ENCODE measurements around the gene FKBP5. TPM values are rescaled to one million over a fixed set of nuclear protein-coding genes. Genes with fewer than 3 reads are reported as not detected.
A peak's percentile ranks its signal among the peaks of the same experiment; 100 is the strongest.

FKBP5 gene
- total and polyA plus RNA-seq, 2 of the 4 experiments (the other 2 are of a cell fraction): 6.8 to 7.0 TPM

- no peak for TF ChIP-seq SMC3 (IDR thresholded peaks at IDR 0.05; ENCODE audit: low read depth, low read length)
- TF ChIP-seq MAZ (IDR thresholded peaks at IDR 0.05; ENCODE audit: borderline replicate concordance, low read depth, low read length): no peak
- TF ChIP-seq, protein P1, sequence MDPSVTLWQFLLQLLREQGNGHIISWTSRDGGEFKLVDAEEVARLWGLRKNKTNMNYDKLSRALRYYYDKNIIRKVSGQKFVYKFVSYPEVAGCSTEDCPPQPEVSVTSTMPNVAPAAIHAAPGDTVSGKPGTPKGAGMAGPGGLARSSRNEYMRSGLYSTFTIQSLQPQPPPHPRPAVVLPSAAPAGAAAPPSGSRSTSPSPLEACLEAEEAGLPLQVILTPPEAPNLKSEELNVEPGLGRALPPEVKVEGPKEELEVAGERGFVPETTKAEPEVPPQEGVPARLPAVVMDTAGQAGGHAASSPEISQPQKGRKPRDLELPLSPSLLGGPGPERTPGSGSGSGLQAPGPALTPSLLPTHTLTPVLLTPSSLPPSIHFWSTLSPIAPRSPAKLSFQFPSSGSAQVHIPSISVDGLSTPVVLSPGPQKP (IDR thresholded peaks at IDR 0.05; ENCODE audit: borderline replicate concordance, low read depth, low read length): no peak
- no peak for TF ChIP-seq CEBPB (IDR thresholded peaks at IDR 0.05; ENCODE audit: low read depth, low read length)
- TF ChIP-seq RCOR1 (IDR thresholded peaks at IDR 0.05; ENCODE audit: insufficient replicate concordance, low read length): no peak
- TF ChIP-seq NFE2L2 (IDR thresholded peaks at IDR 0.05; ENCODE audit: low read depth, low read length): no peak
- TF ChIP-seq BHLHE40 (IDR thresholded peaks at IDR 0.05; ENCODE audit: low read depth, low read length): no peak
- TF ChIP-seq, protein P2, sequence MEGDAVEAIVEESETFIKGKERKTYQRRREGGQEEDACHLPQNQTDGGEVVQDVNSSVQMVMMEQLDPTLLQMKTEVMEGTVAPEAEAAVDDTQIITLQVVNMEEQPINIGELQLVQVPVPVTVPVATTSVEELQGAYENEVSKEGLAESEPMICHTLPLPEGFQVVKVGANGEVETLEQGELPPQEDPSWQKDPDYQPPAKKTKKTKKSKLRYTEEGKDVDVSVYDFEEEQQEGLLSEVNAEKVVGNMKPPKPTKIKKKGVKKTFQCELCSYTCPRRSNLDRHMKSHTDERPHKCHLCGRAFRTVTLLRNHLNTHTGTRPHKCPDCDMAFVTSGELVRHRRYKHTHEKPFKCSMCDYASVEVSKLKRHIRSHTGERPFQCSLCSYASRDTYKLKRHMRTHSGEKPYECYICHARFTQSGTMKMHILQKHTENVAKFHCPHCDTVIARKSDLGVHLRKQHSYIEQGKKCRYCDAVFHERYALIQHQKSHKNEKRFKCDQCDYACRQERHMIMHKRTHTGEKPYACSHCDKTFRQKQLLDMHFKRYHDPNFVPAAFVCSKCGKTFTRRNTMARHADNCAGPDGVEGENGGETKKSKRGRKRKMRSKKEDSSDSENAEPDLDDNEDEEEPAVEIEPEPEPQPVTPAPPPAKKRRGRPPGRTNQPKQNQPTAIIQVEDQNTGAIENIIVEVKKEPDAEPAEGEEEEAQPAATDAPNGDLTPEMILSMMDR (conservative IDR thresholded peaks at IDR 0.05; ENCODE audit: low read depth, low read length): no peak
- TF ChIP-seq MAFK (IDR thresholded peaks at IDR 0.05; ENCODE audit: low read depth, low read length): no peak
- no peak for TF ChIP-seq RFX5 (IDR thresholded peaks at IDR 0.05; ENCODE audit: low read depth, low read length)
- TF ChIP-seq CHD1 (IDR thresholded peaks at IDR 0.05; ENCODE audit: low read depth, low read length): no peak
- TF ChIP-seq POLR2A (IDR thresholded peaks at IDR 0.05; ENCODE audit: low read depth, low read length): no peak
- Histone ChIP-seq H3K9me1 (ENCODE audit: insufficient read depth, low read length) (peaks cover 10% of the 10 kb centered on the region), H3K4me2 (ENCODE audit: low read depth, low read length) (no peak overlapping the region), H3K36me3 (ENCODE audit: control insufficient read depth, insufficient read depth, low read length) (no peaks in the 10 kb centered on the region), H2BK120ac (ENCODE audit: low read depth, low read length) (no peak overlapping the region), H3K18ac (ENCODE audit: low read depth, low read length) (no peak overlapping the region), H3K9me3 (ENCODE audit: control insufficient read depth, insufficient read depth, low read length) (no peaks in the 10 kb centered on the region), H3K14ac (replicated peaks; ENCODE audit: low read depth, low read length) (no peak overlapping the region), H2AK5ac (ENCODE audit: low read depth, low read length) (peak overlapping the region; percentile 65; the same call in 1 of the 2 replicates), H3K23ac (ENCODE audit: low read depth, low read length) (no peak overlapping the region), H3K9ac (ENCODE audit: low read depth, low read length) (no peak overlapping the region), H3K4ac (ENCODE audit: low read depth, low read length) (no peak overlapping the region; the same call in 1 of the 2 replicates), H3K4me3 (ENCODE audit: insufficient read depth, low read depth, low read length) (no peak overlapping the region), H3K4me1 (ENCODE audit: control insufficient read depth, insufficient read depth, low read length) (peaks cover 16% of the 10 kb centered on the region), H4K8ac (ENCODE audit: low read depth in 2 of 2, low read length in 2 of 2) (no peak overlapping the region), H3K79me1 (ENCODE audit: low read depth in 1 of 2, low read length in 2 of 2) (no peaks in the 10 kb centered on the region), H2AK9ac (replicated peaks; ENCODE audit: low read depth, low read length, poor library complexity) (peak overlapping the region; percentile 37), H2BK20ac (ENCODE audit: low read depth, low read length) (no peak overlapping the region), H3K27me3 (ENCODE audit: control insufficient read depth, insufficient read depth, low read length) (no peaks in the 10 kb centered on the region), H4K20me1 (ENCODE audit: insufficient read depth, low read length) (no peaks in the 10 kb centered on the region), H4K91ac (ENCODE audit: insufficient read depth, low read depth, low read length) (no peak overlapping the region), H2AFZ (replicated peaks; ENCODE audit: low read length, poor library complexity) (peak overlapping the region; percentile 2), H4K5ac (ENCODE audit: low read depth, low read length) (no peak overlapping the region), H3K27ac (ENCODE audit: insufficient read depth, low read length) (no peak overlapping the region), H2BK15ac (ENCODE audit: low read depth, low read length) (no peak overlapping the region), H2BK5ac (ENCODE audit: low read depth, low read length, poor library complexity, severe bottlenecking) (no peak overlapping the region), H3K56ac (ENCODE audit: extremely low read depth, insufficient read depth, low read length) (no peak overlapping the region)
- no peak for DNase-seq
- intact Hi-C loops (cut with micrococcal nuclease): no loop called here
- BruUV-seq (replicated peaks): no TSS peak
- WGBS, 2 experiments (ENCODE audit: extremely low coverage in 2 of 2, insufficient read length in 1 of 2): 73% methylated on average over 2 of the region's 11 CpGs; no CpG with 5 or more reads in 1 of the 2 experiments
- no peak for ATAC-seq (ENCODE audit: low read depth)
- dilution Hi-C loops (cut with HindIII; ENCODE audit: low sequenced_read_pairs, unreplicated experiment): no loop called here
- CTCF ChIA-PET: interaction anchor here (0.9 kb wide), 1 partner anchor 152 kb away, joined by 3 read pairs; no protein-coding TSS in a partner anchor
- POLR2A ChIA-PET (ENCODE audit: unreplicated experiment): no interaction called here
- in situ Hi-C loops (cut with MboI; ENCODE audit: low sequenced_read_pairs): loop anchor here (5.0 to 25.0 kb wide), 2 partner anchors 34 to 414 kb away; no protein-coding TSS in a partner anchor
These were observed 37.2 kb upstream of the FKBP5 start for GRCh38 chr6:35725721-35726438.
